H4 (cell line): Measurements from ENCODE around the gene TBXA2R. TPM values are rescaled to one million over a fixed set of nuclear protein-coding genes. Genes with fewer than 3 reads are reported as not detected.

ENCODE experiments used
- DNase-seq: peaks from one replicate; pipeline ENCODE4 v3.0.0-alpha.2; 2015; ENCODE audit warnings: low spot score
- total RNA-seq: library from RNA; depleted of rRNA; stranded (reverse); fragments of >200 nt; shearing (Covaris generic); gene quantifications from 2 replicates; pipeline ENCODE4 v1.2.3, GENCODE V29; 2014; rRNA removed

The TBXA2R gene
- total RNA-seq, 1 experiment from 2014 or later: not detected

GRCh38 chr19:3554254-3555083, 52.2 kb downstream of the TBXA2R start:
- DNase-seq: no peak

DNA sequence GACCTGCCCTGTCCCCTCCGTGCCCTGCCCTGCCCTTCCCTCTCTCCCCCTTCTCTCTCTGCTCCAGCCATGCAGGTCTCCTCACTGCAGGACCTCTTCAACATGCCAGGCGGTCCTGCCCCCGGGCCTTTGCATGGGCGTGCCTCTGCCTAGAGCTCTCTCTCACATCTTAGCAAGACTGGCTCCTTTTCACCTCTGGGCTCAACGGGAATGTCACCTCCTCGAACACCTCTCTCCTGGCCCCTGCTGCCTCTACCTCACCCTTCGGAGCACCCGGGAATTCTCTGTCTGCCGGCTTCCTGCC, 54.9 kb downstream of the TBXA2R start:
- no peak for DNase-seq

- no peak for DNase-seq
Measured at GRCh38 chr19:3550947-3551791, 55.5 kb downstream of the TBXA2R start.

DNA sequence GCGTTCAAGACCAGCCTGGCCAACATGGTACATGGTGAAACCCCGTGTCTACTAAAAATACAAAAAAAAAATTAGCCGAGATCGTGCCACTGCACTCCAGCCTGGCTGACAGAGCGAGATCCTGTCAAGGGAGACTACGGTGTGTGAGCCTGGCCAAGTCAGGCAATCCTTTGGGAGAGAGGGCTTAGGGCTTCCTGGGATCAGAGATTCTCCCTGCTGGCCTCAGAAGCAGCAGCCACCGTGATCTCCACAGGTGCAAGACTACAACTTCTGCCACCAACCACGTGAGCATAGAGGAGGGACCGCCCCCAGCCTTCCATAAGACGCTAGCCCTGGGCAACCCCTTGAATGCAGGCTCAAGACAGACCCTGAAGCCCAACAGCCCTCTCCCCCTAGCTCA, 56.9 kb downstream of the TBXA2R start:
- no peak for DNase-seq

DNA sequence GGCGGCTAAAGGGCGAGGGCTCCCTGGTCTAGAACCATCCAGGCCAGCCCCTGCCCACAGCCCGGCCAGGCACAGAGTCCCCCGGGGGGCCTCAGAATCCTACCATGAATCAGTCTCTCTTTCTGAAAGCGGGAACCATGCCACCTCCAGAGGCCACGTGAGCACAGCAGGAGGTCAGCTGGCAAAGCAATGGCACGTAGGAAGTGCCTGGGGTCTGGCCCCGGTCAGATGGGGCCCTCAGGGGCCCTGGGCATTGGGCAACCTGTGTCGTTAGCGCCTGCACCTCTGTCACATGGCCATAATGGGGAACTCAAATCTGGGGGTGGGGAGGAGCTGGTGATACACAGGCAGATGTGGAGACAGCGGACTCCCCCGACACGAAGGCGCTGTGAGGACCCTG, 58.1 kb downstream of the TBXA2R start:
- no peak for DNase-seq

GRCh38 chr19:3547767-3548282, 58.9 kb downstream of the TBXA2R start:
- DNase-seq: no peak

GRCh38 chr19:3547301-3547731, 59.4 kb downstream of the TBXA2R start:
- no peak for DNase-seq

- DNase-seq: no peak
Measured at GRCh38 chr19:3546119-3546518, 60.6 kb downstream of the TBXA2R start.

DNA sequence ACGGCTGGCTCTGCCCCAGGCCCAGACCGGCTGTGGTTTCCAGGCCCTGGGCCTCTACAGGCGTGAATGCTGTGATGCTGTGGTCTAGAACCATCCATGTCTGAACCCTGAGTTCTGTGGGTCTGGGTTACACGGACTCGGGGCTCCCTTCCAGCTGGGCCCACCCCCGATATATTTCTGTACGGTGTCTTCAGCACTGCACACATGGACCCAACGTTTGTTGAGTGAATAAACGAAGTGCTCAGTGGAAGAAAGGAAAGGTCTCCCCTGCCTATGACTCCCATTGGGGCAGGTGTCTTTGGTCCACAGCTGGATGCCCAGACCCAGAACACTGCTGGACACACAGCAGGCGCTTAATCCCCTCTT, 61.0 kb downstream of the TBXA2R start:
- DNase-seq: no peak

DNA sequence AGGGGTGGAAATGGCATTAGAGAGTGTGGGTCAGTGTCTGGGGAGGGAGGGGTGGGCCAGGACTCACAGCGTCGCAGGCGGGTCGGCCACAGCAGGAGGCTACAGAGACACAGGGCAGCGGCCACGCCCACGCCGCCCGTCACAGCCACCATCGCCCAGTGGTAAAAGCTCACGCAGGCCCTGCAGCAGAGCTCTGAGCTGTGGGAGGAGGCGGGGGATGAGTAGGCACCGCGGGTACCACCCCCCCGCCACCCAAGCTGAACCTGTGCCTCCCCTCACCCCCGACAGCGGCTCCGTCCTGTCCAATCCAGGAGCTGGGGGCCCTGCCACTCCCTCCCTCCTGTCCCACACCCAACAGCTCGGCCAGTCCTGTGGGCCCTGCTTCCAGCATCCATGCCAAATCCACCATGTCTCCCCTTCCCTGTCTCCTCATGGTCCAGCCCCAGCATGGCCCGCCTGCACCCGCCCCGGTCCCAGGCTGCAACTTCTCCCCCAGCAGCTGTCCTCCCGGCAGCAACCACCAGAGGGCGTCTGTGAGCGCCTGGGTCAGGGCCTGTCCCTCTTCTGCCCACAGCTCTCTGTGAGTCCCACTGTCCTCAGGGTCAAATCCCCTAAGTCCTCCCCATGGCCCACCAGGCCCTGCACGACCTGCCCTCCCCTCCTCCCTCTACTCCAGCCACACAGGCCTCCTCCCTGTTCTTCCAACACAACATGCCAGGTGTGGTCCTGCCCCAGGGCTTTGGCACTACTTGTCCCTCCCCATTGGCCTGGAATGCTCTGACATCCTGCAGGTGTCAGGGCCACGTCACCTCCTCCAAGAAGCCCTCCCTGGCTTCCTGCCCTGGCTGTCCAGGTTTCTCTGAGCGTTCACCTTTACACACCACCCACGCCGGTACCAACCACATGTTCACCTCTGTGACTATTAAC, 61.7 kb downstream of the TBXA2R start:
- DNase-seq: no peak

Other genes starting within 250 kb of the TBXA2R start
- gene NFIC, start 240.3 kb downstream of the TBXA2R start, total RNA-seq: 19.8 and 20.0 TPM in 2 replicates
- gene SMIM24, start 126.3 kb downstream of the TBXA2R start, total RNA-seq: not detected in 2 replicates
- gene SMIM44, start 123.4 kb downstream of the TBXA2R start, total RNA-seq: not detected in 2 replicates
- gene DOHH, start 106.2 kb downstream of the TBXA2R start, total RNA-seq: 6.9 and 11.0 TPM in 2 replicates
- 20.0 and 24.3 TPM in 2 replicates for gene FZR1, start 100.6 kb downstream of the TBXA2R start, total RNA-seq
- gene TEKTIP1, start 67.7 kb downstream of the TBXA2R start, total RNA-seq: not detected in 2 replicates
- gene MFSD12, start 49.3 kb downstream of the TBXA2R start, total RNA-seq: 32.1 and 55.1 TPM in 2 replicates
- 72.2 and 90.8 TPM in 2 replicates for gene HMG20B, start 33.9 kb downstream of the TBXA2R start, total RNA-seq
- not detected in 2 replicates for gene GIPC3, start 21.4 kb downstream of the TBXA2R start, total RNA-seq
- gene CACTIN, start 19.9 kb upstream of the TBXA2R start, total RNA-seq: 12.1 and 13.9 TPM in 2 replicates
- gene PIP5K1C, start 93.6 kb upstream of the TBXA2R start, total RNA-seq: 5.3 and 6.8 TPM in 2 replicates
- gene TJP3, start 101.5 kb upstream of the TBXA2R start, total RNA-seq: 1.5 TPM in 1 of 2 replicates, not detected in the other
- gene APBA3, start 154.8 kb upstream of the TBXA2R start, total RNA-seq: 11.4 and 15.8 TPM in 2 replicates
- 74.4 and 75.7 TPM in 2 replicates for gene MRPL54, start 155.8 kb upstream of the TBXA2R start, total RNA-seq
- not detected in 2 replicates for gene RAX2, start 165.4 kb upstream of the TBXA2R start, total RNA-seq
- gene MATK, start 179.5 kb upstream of the TBXA2R start, total RNA-seq: 0.04 TPM in 1 of 2 replicates, not detected in the other